Nephron (organoid): ENCODE results near the gene COL17A1.

Experiments used
- H3K27ac Mint-ChIP-seq, 3 experiments: 2 replicates each; pipeline ENCODE4 v1.8.0; 2020; ENCODE audit warnings: mixed read lengths in 3 of 3, mild to moderate bottlenecking in 2 of 3, moderate library complexity in 1 of 3
- H3K27me3 Mint-ChIP-seq: 2 replicates; pipeline ENCODE4 v1.8.0; 2021; ENCODE audit warnings: low read depth, mild to moderate bottlenecking, moderate library complexity, mixed read lengths
- H3K36me3 Mint-ChIP-seq: 2 replicates; pipeline ENCODE4 v1.8.0; 2020; ENCODE audit warnings: low read depth, mixed read lengths
- H3K4me1 Mint-ChIP-seq: 2 replicates; pipeline ENCODE4 v1.8.0; 2020; ENCODE audit warnings: mixed read lengths
- H3K4me3 Mint-ChIP-seq, 3 experiments: 2 replicates each; pipeline ENCODE4 v1.8.0; 2020; ENCODE audit warnings: mild to moderate bottlenecking in 3 of 3, mixed read lengths in 3 of 3, moderate library complexity in 2 of 3
- H3K9me3 Mint-ChIP-seq: 2 replicates; pipeline ENCODE4 v1.8.0; 2020; ENCODE audit warnings: mixed read lengths
- CTCF ChIP-seq, 3 experiments: fragments of 200-600 bp; sonication (generic); IDR thresholded peaks; one replicate each; pipeline ENCODE4 v1.5.0; 2021; ENCODE audit warnings: antibody characterized with exemption in 3 of 3; ENCODE audit not compliant: unreplicated experiment in 3 of 3

The COL17A1 gene

GRCh38 chr10:104101902-104102301, 16.2 kb upstream of the COL17A1 start:
- no peaks in the 10 kb centered on the region for H3K27me3 Mint-ChIP-seq
- H3K27ac Mint-ChIP-seq, result no peak overlapping the region
- H3K9me3 Mint-ChIP-seq, result peaks cover 2% of the 10 kb centered on the region
- H3K4me1 Mint-ChIP-seq, result no peaks in the 10 kb centered on the region
- TF ChIP-seq CTCF (IDR thresholded peaks at IDR 0.05; ENCODE audit: unreplicated experiment in 3 of 3), result no peak
- no peaks in the 10 kb centered on the region for H3K36me3 Mint-ChIP-seq
- H3K4me3 Mint-ChIP-seq, result no peak overlapping the region

GRCh38 chr10:104100795-104101194, 15.1 kb upstream of the COL17A1 start:
- Mint-ChIP-seq H3K27ac (no peak overlapping the region), H3K4me1 (no peaks in the 10 kb centered on the region), H3K36me3 (no peaks in the 10 kb centered on the region), H3K4me3 (no peak overlapping the region), H3K9me3 (peaks cover 6% of the 10 kb centered on the region), H3K27me3 (no peaks in the 10 kb centered on the region)
- TF ChIP-seq CTCF (IDR thresholded peaks at IDR 0.05; ENCODE audit: unreplicated experiment in 3 of 3), result no peak

- TF ChIP-seq CTCF (IDR thresholded peaks at IDR 0.05; ENCODE audit: unreplicated experiment in 3 of 3), result no peak
- H3K36me3 Mint-ChIP-seq, result no peaks in the 10 kb centered on the region
- H3K27me3 Mint-ChIP-seq, result no peaks in the 10 kb centered on the region
- H3K27ac Mint-ChIP-seq, result no peak overlapping the region
- H3K4me3 Mint-ChIP-seq, result no peak overlapping the region
- H3K9me3 Mint-ChIP-seq, result peaks cover 6% of the 10 kb centered on the region
- no peaks in the 10 kb centered on the region for H3K4me1 Mint-ChIP-seq
Observed at GRCh38 chr10:104099941-104100340, 14.3 kb upstream of the COL17A1 start.

- Mint-ChIP-seq H3K36me3 (no peaks in the 10 kb centered on the region), H3K4me1 (no peaks in the 10 kb centered on the region), H3K27me3 (no peaks in the 10 kb centered on the region), H3K27ac (no peak overlapping the region), H3K4me3 (no peak overlapping the region), H3K9me3 (peaks cover 6% of the 10 kb centered on the region)
- no peak for TF ChIP-seq CTCF (IDR thresholded peaks at IDR 0.05; ENCODE audit: unreplicated experiment in 3 of 3)
Observed at GRCh38 chr10:104099269-104099668, 13.6 kb upstream of the COL17A1 start.

- H3K4me1 Mint-ChIP-seq, result no peaks in the 10 kb centered on the region
- no peak overlapping the region for H3K4me3 Mint-ChIP-seq
- no peaks in the 10 kb centered on the region for H3K27me3 Mint-ChIP-seq
- peaks cover 6% of the 10 kb centered on the region for H3K9me3 Mint-ChIP-seq
- no peak for TF ChIP-seq CTCF (IDR thresholded peaks at IDR 0.05; ENCODE audit: unreplicated experiment in 3 of 3)
- no peak overlapping the region for H3K27ac Mint-ChIP-seq
- no peaks in the 10 kb centered on the region for H3K36me3 Mint-ChIP-seq
Observed at GRCh38 chr10:104098358-104098925, 12.8 kb upstream of the COL17A1 start.

- H3K27ac Mint-ChIP-seq, result no peak overlapping the region
- no peak overlapping the region for H3K4me3 Mint-ChIP-seq
- H3K4me1 Mint-ChIP-seq, result no peaks in the 10 kb centered on the region
- H3K36me3 Mint-ChIP-seq, result no peaks in the 10 kb centered on the region
- peaks cover 6% of the 10 kb centered on the region for H3K9me3 Mint-ChIP-seq
- no peak for TF ChIP-seq CTCF (IDR thresholded peaks at IDR 0.05; ENCODE audit: unreplicated experiment in 3 of 3)
- no peaks in the 10 kb centered on the region for H3K27me3 Mint-ChIP-seq
Observed at GRCh38 chr10:104096692-104097091, 11.0 kb upstream of the COL17A1 start.
